K562 (cell line): ENCODE results near the gene PFDN2. TPM values are rescaled to one million over a fixed set of nuclear protein-coding genes. Genes with fewer than 3 reads are reported as not detected.

Experiments
- HLTF ChIP-seq: fragments of 450-650 bp; IDR thresholded peaks from 2 replicates; pipeline ENCODE4 v1.6.1; 2016
- POLR2A ChIP-seq: fragments of 450-650 bp; conservative IDR thresholded peaks from 2 replicates; pipeline ENCODE4 v1.6.1; 2016
- REST ChIP-seq, 2 experiments: fragments of 450-650 bp; formaldehyde crosslinking in 1 of 2; IDR thresholded peaks; 2 replicates each; pipeline versions ENCODE4 v1.4.0 to v1.6.1; 2014 to 2020; ENCODE audit warnings: mild to moderate bottlenecking in 2 of 2, borderline replicate concordance in 1 of 2, low read depth in 1 of 2
- polyA plus RNA-seq, 8 experiments: library from polyadenylated mRNA; depleted of rRNA in 4 of 8; stranded (reverse) in 5 of 8; unstranded in 3 of 8; fragments of >200 nt; fragmentation: Nextera tagmentation in 2 of 8; fragmentation: Illumina TruSeq in 1 of 8; extraction: Ambion mirVana in 2 of 8; extraction: Trizol in 1 of 8; gene quantifications; 2 replicates each; pipeline versions ENCODE4 v1.2.1 to v1.2.3, GENCODE V29; 2011 to 2014; ENCODE audit warnings: inconsistent platforms in 1 of 8, missing spikeins in 1 of 8
- total RNA-seq, 7 experiments: library from RNA; depleted of rRNA in 6 of 7; stranded (reverse); fragments of >200 nt in 6 of 7; fragmentation: Illumina TruSeq in 2 of 7; extraction: Trizol in 2 of 7; gene quantifications; 2 replicates each; pipeline versions ENCODE4 v1.2.1 to v1.2.3, GENCODE V29; 2011 to 2021; ENCODE audit warnings: low replicate concordance in 1 of 7
- TF ChIP-seq, protein P1 (sequence below): IDR thresholded peaks from 2 replicates; pipeline ENCODE4 v1.6.1; 2012; ENCODE audit warnings: low read depth, low read length, improper control_type of control experiment, borderline replicate concordance
- TF ChIP-seq, protein P2 (sequence below): fragments of 450-650 bp; formaldehyde crosslinking; IDR thresholded peaks from 2 replicates; pipeline ENCODE4 v1.4.0; 2020; ENCODE audit warnings: mild to moderate bottlenecking, mixed read lengths
- TF ChIP-seq, protein P3 (sequence below): fragments of 450-650 bp; IDR thresholded peaks from 2 replicates; pipeline ENCODE4 v1.6.1; 2017; ENCODE audit warnings: antibody characterized with exemption, mild to moderate bottlenecking
- TF ChIP-seq, protein P4 (sequence below): sonication (generic); formaldehyde crosslinking; IDR thresholded peaks from 2 replicates; pipeline ENCODE4 v1.8.1; 2023; ENCODE audit warnings: mild to moderate bottlenecking, missing genetic modification reagents

Gene PFDN2
- total and polyA plus RNA-seq, 9 of the 15 experiments (the other 6 are each of a cell fraction or from before 2014, with no cell fraction given), result 50.2 to 361 (median 144) TPM

DNA sequence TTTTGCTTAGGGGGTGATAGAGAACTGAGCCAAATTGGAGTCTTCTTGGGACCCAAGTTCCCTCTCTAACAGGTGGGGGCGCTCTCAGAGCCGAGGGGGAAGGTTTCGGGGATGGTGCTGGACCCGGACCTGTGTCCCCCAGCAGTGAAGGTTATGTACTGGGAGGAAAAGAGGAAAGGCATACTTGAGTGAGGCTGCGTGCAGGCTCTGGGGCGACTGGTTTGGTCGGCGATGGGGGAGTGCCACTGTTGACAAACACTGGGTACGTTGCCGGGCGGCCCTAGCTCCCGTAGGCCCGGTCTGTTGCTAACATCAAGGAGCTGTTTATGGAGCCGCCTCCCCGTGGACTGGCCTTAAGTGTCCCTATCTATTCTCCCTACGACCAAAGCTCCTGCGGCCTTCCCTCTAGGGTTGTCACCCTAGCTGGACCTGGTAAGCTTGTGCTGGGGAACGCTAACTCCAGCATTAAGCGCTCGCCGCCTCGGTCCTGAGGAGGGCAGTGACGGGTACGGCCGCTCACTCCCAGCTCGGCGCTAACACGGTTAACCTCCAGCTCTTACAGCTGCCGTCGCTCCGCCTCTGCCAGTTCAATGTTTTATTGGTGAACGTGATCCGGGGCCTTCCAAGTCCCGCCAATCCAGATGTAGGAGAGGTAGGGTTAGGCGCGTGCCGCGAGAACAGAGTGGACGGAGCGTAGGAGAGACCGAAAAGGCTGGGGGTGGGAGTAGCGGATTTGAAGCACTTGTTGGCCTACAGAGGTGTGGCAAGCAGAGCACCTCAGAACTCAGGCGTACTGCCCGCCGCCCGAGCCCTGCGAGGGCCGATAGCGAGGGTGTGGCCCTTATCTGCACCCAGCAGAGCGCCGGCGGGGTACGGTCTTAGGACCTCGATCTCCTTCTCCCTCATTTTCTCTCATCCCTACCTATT is 48.2 kb upstream of the PFDN2 start, which contains the start of gene PPOX (continued):
- TF ChIP-seq, protein P1, sequence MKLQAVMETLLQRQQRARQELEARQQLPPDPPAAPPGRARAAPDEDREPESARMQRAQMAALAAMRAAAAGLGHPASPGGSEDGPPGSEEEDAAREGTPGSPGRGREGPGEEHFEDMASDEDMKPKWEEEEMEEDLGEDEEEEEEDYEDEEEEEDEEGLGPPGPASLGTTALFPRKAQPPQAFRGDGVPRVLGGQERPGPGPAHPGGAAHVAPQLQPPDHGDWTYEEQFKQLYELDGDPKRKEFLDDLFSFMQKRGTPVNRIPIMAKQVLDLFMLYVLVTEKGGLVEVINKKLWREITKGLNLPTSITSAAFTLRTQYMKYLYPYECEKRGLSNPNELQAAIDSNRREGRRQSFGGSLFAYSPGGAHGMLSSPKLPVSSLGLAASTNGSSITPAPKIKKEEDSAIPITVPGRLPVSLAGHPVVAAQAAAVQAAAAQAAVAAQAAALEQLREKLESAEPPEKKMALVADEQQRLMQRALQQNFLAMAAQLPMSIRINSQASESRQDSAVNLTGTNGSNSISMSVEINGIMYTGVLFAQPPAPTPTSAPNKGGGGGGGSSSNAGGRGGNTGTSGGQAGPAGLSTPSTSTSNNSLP, result peak; percentile 32; the same call in 1 of the 2 replicates
- peak; percentile 62; the same call in 1 of the 2 replicates for TF ChIP-seq HLTF
- peak; percentile 26; the same call in 1 of the 2 replicates for TF ChIP-seq REST (IDR thresholded peaks at IDR 0.05; ENCODE audit: borderline replicate concordance)
- no peak; the same call in 1 of the 2 replicates for TF ChIP-seq REST (CRISPR knock-in tag; IDR thresholded peaks at IDR 0.05; ENCODE audit: low read depth)
- TF ChIP-seq POLR2A, result peak; percentile 96
- TF ChIP-seq, protein P2, sequence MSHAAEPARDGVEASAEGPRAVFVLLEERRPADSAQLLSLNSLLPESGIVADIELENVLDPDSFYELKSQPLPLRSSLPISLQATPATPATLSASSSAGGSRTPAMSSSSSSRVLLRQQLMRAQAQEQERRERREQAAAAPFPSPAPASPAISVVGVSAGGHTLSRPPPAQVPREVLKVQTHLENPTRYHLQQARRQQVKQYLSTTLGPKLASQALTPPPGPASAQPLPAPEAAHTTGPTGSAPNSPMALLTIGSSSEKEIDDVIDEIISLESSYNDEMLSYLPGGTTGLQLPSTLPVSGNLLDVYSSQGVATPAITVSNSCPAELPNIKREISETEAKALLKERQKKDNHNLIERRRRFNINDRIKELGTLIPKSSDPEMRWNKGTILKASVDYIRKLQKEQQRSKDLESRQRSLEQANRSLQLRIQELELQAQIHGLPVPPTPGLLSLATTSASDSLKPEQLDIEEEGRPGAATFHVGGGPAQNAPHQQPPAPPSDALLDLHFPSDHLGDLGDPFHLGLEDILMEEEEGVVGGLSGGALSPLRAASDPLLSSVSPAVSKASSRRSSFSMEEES (CRISPR knock-in tag), result no peak
- TF ChIP-seq, protein P3, sequence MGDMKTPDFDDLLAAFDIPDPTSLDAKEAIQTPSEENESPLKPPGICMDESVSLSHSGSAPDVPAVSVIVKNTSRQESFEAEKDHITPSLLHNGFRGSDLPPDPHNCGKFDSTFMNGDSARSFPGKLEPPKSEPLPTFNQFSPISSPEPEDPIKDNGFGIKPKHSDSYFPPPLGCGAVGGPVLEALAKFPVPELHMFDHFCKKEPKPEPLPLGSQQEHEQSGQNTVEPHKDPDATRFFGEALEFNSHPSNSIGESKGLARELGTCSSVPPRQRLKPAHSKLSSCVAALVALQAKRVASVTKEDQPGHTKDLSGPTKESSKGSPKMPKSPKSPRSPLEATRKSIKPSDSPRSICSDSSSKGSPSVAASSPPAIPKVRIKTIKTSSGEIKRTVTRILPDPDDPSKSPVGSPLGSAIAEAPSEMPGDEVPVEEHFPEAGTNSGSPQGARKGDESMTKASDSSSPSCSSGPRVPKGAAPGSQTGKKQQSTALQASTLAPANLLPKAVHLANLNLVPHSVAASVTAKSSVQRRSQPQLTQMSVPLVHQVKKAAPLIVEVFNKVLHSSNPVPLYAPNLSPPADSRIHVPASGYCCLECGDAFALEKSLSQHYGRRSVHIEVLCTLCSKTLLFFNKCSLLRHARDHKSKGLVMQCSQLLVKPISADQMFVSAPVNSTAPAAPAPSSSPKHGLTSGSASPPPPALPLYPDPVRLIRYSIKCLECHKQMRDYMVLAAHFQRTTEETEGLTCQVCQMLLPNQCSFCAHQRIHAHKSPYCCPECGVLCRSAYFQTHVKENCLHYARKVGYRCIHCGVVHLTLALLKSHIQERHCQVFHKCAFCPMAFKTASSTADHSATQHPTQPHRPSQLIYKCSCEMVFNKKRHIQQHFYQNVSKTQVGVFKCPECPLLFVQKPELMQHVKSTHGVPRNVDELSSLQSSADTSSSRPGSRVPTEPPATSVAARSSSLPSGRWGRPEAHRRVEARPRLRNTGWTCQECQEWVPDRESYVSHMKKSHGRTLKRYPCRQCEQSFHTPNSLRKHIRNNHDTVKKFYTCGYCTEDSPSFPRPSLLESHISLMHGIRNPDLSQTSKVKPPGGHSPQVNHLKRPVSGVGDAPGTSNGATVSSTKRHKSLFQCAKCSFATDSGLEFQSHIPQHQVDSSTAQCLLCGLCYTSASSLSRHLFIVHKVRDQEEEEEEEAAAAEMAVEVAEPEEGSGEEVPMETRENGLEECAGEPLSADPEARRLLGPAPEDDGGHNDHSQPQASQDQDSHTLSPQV, result peak; percentile 41
- TF ChIP-seq, protein P4, sequence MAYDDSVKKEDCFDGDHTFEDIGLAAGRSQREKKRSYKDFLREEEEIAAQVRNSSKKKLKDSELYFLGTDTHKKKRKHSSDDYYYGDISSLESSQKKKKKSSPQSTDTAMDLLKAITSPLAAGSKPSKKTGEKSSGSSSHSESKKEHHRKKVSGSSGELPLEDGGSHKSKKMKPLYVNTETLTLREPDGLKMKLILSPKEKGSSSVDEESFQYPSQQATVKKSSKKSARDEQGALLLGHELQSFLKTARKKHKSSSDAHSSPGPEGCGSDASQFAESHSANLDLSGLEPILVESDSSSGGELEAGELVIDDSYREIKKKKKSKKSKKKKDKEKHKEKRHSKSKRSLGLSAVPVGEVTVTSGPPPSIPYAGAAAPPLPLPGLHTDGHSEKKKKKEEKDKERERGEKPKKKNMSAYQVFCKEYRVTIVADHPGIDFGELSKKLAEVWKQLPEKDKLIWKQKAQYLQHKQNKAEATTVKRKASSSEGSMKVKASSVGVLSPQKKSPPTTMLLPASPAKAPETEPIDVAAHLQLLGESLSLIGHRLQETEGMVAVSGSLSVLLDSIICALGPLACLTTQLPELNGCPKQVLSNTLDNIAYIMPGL (CRISPR knock-in tag), result peak; percentile 36; the same call in 1 of the 2 replicates
